Stimulated activated CD4-positive, alpha-beta T cell treated with anti-CD3 and anti-CD28 coated beads, Interleukin-1b, Interleukin-23, amount 100 ng/mL, for 48 hours (primary cell): Measurements from ENCODE around the gene MMS19.
"Not testable (repeated sequence)": the region's sequence is repeated elsewhere in the genome, so short reads cannot be mapped to it uniquely, and the experiment has no call there.

Source experiments
- DNase-seq: peaks from one replicate; pipeline ENCODE4 v3.0.0-alpha.2; 2020

Gene MMS19

GRCh38 chr10:97425964-97426775, 72.1 kb downstream of the MMS19 start, which contains the start of gene PGAM1:
Gene PGAM1 (plus strand): TSS chr10:97426191. CDS start chr10:97426308, 117 bp downstream.
- peak; percentile 96 for DNase-seq

- not testable (repeated sequence) for DNase-seq
Measured at GRCh38 chr10:97423757-97424098, 74.5 kb downstream of the MMS19 start.

GRCh38 chr10:97416565-97416964, 81.7 kb downstream of the MMS19 start:
- no peak for DNase-seq

GRCh38 chr10:97412891-97413304, 85.3 kb downstream of the MMS19 start:
- peak; percentile 84 for DNase-seq

GRCh38 chr10:97411406-97411805, 86.8 kb downstream of the MMS19 start:
- DNase-seq = no peak

GRCh38 chr10:97408496-97408992, 89.7 kb downstream of the MMS19 start:
- DNase-seq = no peak
